SJCRH30 (cell line): ENCODE measurements around the gene SNRNP48. TPM values are rescaled to one million over a fixed set of nuclear protein-coding genes. Genes with fewer than 3 reads are reported as not detected.

ENCODE experiments used
- DNase-seq, 2 experiments: peaks; one replicate each; pipeline ENCODE4 v3.0.0-alpha.2; 2015 to 2020
- H3K27ac ChIP-seq: fragments of 250-450 bp; sonication (Bioruptor Pico); 2 replicates; pipeline ENCODE4 v1.5.1; 2020; ENCODE audit warnings: mild to moderate bottlenecking, moderate library complexity
- H3K27me3 ChIP-seq: fragments of 250-450 bp; sonication (Bioruptor Pico); 2 replicates; pipeline ENCODE4 v1.5.1; 2020; ENCODE audit warnings: mild to moderate bottlenecking, moderate library complexity
- H3K36me3 ChIP-seq: fragments of 250-450 bp; sonication (Bioruptor Pico); 2 replicates; pipeline ENCODE4 v1.5.1; 2020; ENCODE audit warnings: mild to moderate bottlenecking, moderate library complexity
- H3K4me1 ChIP-seq: fragments of 250-450 bp; sonication (Bioruptor Pico); 2 replicates; pipeline ENCODE4 v1.5.1; 2020; ENCODE audit warnings: mild to moderate bottlenecking, moderate library complexity
- H3K4me3 ChIP-seq: fragments of 250-450 bp; sonication (Bioruptor Pico); 2 replicates; pipeline ENCODE4 v1.5.1; 2020; ENCODE audit warnings: mild to moderate bottlenecking, moderate library complexity
- H3K9me3 ChIP-seq: fragments of 250-450 bp; sonication (Bioruptor Pico); replicated peaks from 2 replicates; pipeline ENCODE4 v1.5.1; 2020; ENCODE audit warnings: mild to moderate bottlenecking, moderate library complexity
- total RNA-seq: library from RNA; depleted of rRNA; stranded (reverse); fragments of >200 nt; shearing (Covaris generic); gene quantifications from 2 replicates; pipeline ENCODE4 v1.2.3, GENCODE V29; 2014

SNRNP48 gene
- total RNA-seq, 1 experiment from 2014 or later: 25.3 TPM

DNA sequence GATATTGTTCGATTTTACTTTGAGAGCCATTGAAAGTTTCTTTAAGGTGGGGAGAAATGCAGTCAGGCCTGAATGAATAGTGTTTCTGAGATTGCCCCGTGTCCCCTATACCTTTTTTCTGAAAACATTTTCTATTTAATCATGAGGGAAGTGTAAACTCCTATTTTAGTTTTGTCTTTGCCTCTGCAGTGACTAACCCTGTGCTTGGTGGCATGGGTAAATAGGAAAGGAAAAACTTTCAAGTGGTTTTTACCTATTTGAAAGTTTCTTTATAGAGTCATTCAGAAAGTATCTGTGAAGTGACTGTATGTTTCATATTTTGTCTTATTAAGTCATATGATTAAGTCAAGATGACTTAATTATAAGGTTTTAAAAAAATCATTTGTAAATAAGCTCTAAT lies 14.5 kb downstream of the SNRNP48 start:
- H3K4me1 ChIP-seq: no peaks in the 10 kb centered on the region
- no peaks in the 10 kb centered on the region for H3K9me3 ChIP-seq
- DNase-seq: no peak
- H3K36me3 ChIP-seq: peaks cover 51% of the 10 kb centered on the region
- H3K4me3 ChIP-seq: no peak overlapping the region
- H3K27ac ChIP-seq: no peak overlapping the region
- no peaks in the 10 kb centered on the region for H3K27me3 ChIP-seq

- no peaks in the 10 kb centered on the region for H3K9me3 ChIP-seq
- H3K27ac ChIP-seq: no peak overlapping the region
- no peak overlapping the region for H3K4me3 ChIP-seq
- H3K27me3 ChIP-seq: no peaks in the 10 kb centered on the region
- no peaks in the 10 kb centered on the region for H3K4me1 ChIP-seq
- no peaks in the 10 kb centered on the region for H3K36me3 ChIP-seq
- DNase-seq: peak; percentile 7 to 63
These were observed 25.8 kb downstream of the SNRNP48 start for GRCh38 chr6:7615611-7616383.

- Histone ChIP-seq H3K9me3 (no peaks in the 10 kb centered on the region), H3K27ac (no peak overlapping the region), H3K27me3 (no peaks in the 10 kb centered on the region), H3K4me1 (no peaks in the 10 kb centered on the region), H3K4me3 (no peak overlapping the region), H3K36me3 (no peaks in the 10 kb centered on the region)
- peak; percentile 19 to 52 for DNase-seq
These were observed 28.1 kb downstream of the SNRNP48 start for GRCh38 chr6:7617801-7618764.

- no peak for DNase-seq
- no peak overlapping the region for H3K4me3 ChIP-seq
- H3K27ac ChIP-seq: no peak overlapping the region
- no peaks in the 10 kb centered on the region for H3K9me3 ChIP-seq
- H3K27me3 ChIP-seq: no peaks in the 10 kb centered on the region
- H3K36me3 ChIP-seq: no peaks in the 10 kb centered on the region
- H3K4me1 ChIP-seq: no peaks in the 10 kb centered on the region
These were observed 31.8 kb downstream of the SNRNP48 start for GRCh38 chr6:7621761-7622160.

- Histone ChIP-seq H3K27ac (no peak overlapping the region), H3K36me3 (no peaks in the 10 kb centered on the region), H3K9me3 (no peaks in the 10 kb centered on the region), H3K4me1 (no peaks in the 10 kb centered on the region), H3K27me3 (no peaks in the 10 kb centered on the region), H3K4me3 (no peak overlapping the region)
- no peak for DNase-seq
These were observed 35.1 kb downstream of the SNRNP48 start for GRCh38 chr6:7624796-7625710.

- Histone ChIP-seq H3K4me1 (no peaks in the 10 kb centered on the region), H3K4me3 (no peak overlapping the region), H3K9me3 (no peaks in the 10 kb centered on the region), H3K27ac (no peak overlapping the region), H3K27me3 (no peaks in the 10 kb centered on the region), H3K36me3 (no peaks in the 10 kb centered on the region)
- no peak for DNase-seq
These were observed 38.5 kb downstream of the SNRNP48 start for GRCh38 chr6:7628479-7628878.

GRCh38 chr6:7628909-7629308 lies 38.9 kb downstream of the SNRNP48 start:
- DNase-seq: no peak
- Histone ChIP-seq H3K9me3 (no peaks in the 10 kb centered on the region), H3K27me3 (no peaks in the 10 kb centered on the region), H3K36me3 (no peaks in the 10 kb centered on the region), H3K4me1 (no peaks in the 10 kb centered on the region), H3K4me3 (no peak overlapping the region), H3K27ac (no peak overlapping the region)

- DNase-seq: no peak
- H3K27ac ChIP-seq: no peak overlapping the region
- no peaks in the 10 kb centered on the region for H3K4me1 ChIP-seq
- H3K27me3 ChIP-seq: no peaks in the 10 kb centered on the region
- H3K9me3 ChIP-seq: no peaks in the 10 kb centered on the region
- H3K4me3 ChIP-seq: no peak overlapping the region
- no peaks in the 10 kb centered on the region for H3K36me3 ChIP-seq
These were observed 39.3 kb downstream of the SNRNP48 start for GRCh38 chr6:7629321-7629720.

DNA sequence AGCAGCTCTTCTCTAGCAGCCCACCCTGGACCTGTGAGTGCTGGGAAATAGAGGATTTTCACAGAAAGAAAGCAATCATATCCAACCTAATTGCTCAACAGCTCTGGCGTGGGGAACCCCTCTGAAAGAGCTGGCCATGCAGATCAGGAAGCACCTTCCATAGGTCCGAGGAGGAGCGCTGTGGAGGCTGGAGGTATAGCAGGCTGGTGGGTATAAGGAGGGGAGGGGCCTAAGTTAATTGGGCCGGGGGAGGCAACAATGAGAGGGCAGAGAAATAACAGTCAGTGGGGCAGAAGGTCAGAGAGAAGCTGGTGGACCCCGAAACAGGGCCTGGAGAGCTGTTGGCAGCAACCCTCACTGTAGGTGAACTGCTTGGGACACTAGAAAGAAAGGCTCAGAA lies 40.8 kb downstream of the SNRNP48 start:
- Histone ChIP-seq H3K4me3 (no peak overlapping the region), H3K36me3 (no peaks in the 10 kb centered on the region), H3K27ac (no peak overlapping the region), H3K4me1 (no peaks in the 10 kb centered on the region), H3K9me3 (no peaks in the 10 kb centered on the region), H3K27me3 (no peaks in the 10 kb centered on the region)
- no peak for DNase-seq

GRCh38 chr6:7631466-7631865 lies 41.5 kb downstream of the SNRNP48 start:
- DNase-seq: no peak
- H3K36me3 ChIP-seq: no peaks in the 10 kb centered on the region
- H3K9me3 ChIP-seq: no peaks in the 10 kb centered on the region
- no peak overlapping the region for H3K4me3 ChIP-seq
- H3K4me1 ChIP-seq: no peaks in the 10 kb centered on the region
- H3K27me3 ChIP-seq: no peaks in the 10 kb centered on the region
- H3K27ac ChIP-seq: no peak overlapping the region

DNA sequence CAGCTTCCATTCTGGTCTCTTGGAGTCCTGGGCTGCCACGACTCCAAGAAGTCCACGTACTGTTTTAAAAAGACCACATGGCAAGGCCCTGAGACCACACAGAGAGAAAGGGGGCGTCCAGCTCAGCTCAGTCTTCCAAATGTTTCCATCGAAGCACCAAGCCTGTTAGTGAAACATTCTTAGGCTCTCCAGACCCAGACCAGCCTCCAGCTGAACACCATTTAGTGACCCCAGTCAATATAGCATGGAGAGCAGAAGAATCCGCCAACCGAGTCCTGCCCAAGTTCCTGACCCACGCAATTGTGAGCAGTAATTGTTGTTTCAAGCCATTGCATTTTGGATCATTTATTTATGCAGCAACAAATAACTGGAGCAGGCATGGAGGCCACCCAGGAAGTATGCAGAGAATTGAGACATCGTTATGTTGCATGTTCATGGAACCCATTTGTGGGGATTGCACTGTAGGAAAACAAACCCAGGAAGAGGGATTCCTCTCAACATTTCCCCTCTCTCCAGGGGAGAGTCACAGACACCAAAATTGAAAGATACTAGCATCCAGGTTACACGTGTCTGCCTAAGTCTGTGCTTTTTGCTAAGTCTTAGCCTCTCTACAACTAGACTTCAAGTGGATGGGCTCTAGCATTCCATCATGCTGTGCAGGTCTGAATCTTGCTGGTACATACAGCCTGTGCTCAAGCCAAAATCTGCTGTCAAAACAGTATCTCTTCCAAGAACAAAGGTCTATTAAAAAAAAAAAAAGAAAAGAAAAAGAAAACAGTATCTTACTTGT lies 42.7 kb downstream of the SNRNP48 start:
- no peak overlapping the region for H3K27ac ChIP-seq
- H3K9me3 ChIP-seq: no peaks in the 10 kb centered on the region
- no peaks in the 10 kb centered on the region for H3K4me1 ChIP-seq
- no peaks in the 10 kb centered on the region for H3K27me3 ChIP-seq
- no peaks in the 10 kb centered on the region for H3K36me3 ChIP-seq
- H3K4me3 ChIP-seq: no peak overlapping the region
- no peak for DNase-seq

GRCh38 chr6:7633361-7633760 lies 43.4 kb downstream of the SNRNP48 start:
- Histone ChIP-seq H3K27ac (no peak overlapping the region), H3K4me1 (no peaks in the 10 kb centered on the region), H3K4me3 (no peak overlapping the region), H3K9me3 (no peaks in the 10 kb centered on the region), H3K27me3 (no peaks in the 10 kb centered on the region), H3K36me3 (no peaks in the 10 kb centered on the region)
- no peak for DNase-seq

DNA sequence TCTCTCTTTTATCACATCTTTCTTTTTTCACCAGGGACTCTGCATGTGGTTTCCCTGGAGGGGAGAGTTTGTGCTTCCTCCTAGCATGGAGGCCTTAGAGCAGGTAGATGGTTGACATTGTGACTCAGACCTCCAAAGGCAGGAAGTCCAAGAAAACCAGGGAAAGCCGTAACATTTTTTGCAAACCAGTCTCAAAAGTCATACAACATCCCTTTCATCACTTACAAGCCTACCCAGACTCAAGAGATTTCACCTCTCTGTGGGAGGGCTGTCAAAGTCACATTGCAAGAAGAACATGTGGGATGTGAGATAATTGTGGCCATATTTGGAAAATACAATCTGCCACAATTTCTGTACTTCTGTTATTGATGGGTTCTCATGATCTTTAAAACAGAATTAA lies 46.2 kb downstream of the SNRNP48 start:
- H3K36me3 ChIP-seq: no peaks in the 10 kb centered on the region
- H3K9me3 ChIP-seq: no peaks in the 10 kb centered on the region
- H3K27ac ChIP-seq: no peak overlapping the region
- H3K4me3 ChIP-seq: no peak overlapping the region
- no peak for DNase-seq
- H3K27me3 ChIP-seq: no peaks in the 10 kb centered on the region
- H3K4me1 ChIP-seq: no peaks in the 10 kb centered on the region

DNA sequence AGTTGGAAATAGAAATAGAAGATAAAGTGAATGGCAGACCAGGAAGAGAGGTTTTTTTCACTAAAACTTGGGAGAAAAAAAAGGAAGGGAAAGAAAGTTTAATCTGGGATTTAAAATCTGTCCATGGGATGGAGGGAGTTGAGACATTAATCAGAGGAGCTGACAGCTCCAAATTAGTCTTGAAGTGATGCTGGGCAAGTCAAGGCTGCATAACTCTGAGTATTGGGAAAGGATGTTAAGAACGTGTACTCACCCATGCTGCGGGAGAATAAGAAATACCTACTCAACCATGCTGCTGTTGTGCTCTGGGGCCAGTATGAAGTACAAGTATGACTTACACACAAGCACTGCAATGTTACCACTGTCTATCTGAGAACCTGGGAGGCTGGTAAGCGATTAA lies 47.5 kb downstream of the SNRNP48 start:
- no peak overlapping the region for H3K4me3 ChIP-seq
- no peak for DNase-seq
- no peaks in the 10 kb centered on the region for H3K36me3 ChIP-seq

More for the DNA sequence above, 47.5 kb downstream of the SNRNP48 start:
- Histone ChIP-seq H3K4me1 (no peaks in the 10 kb centered on the region), H3K27ac (no peak overlapping the region), H3K27me3 (no peaks in the 10 kb centered on the region), H3K9me3 (no peaks in the 10 kb centered on the region)
